Peyer's patch (tissue), 4 donors: ENCODE results near the gene FBLN1. TPM values are rescaled to one million over a fixed set of nuclear protein-coding genes. Genes with fewer than 3 reads are reported as not detected.

Experiments
- DNase-seq, 3 donors: peaks; one replicate each; pipeline ENCODE4 v3.0.0-alpha.2; 2017 to 2019
- H3K27ac ChIP-seq, 4 donors: fragments of 200-600 bp; sonication (generic); one replicate each; pipeline ENCODE4 v1.5.1; 2016 to 2019
- H3K27me3 ChIP-seq, 2 donors: fragments of 200-600 bp; sonication (generic); one replicate each; pipeline ENCODE4 v1.5.1; 2019
- H3K36me3 ChIP-seq, 3 donors: fragments of 200-600 bp; sonication (generic); one replicate each; pipeline ENCODE4 v1.5.1; 2016 to 2019
- H3K4me1 ChIP-seq, 4 donors: fragments of 200-600 bp; sonication (generic); one replicate each; pipeline ENCODE4 v1.5.1; 2016 to 2019
- H3K4me3 ChIP-seq, 4 donors: fragments of 200-600 bp; sonication (generic); 1 replicate in 3 of 4; 2 replicates in 1 of 4; pipeline ENCODE4 v1.5.1; 2016 to 2019; ENCODE audit warnings: mild to moderate bottlenecking in 1 of 4
- H3K9me3 ChIP-seq, 4 donors: fragments of 200-600 bp; sonication (generic); one replicate each; pipeline ENCODE4 v1.5.1; 2016 to 2019; ENCODE audit warnings: mild to moderate bottlenecking in 1 of 4
- POLR2A ChIP-seq, 2 donors: fragments of 450-650 bp; IDR thresholded peaks; one replicate each; pipeline ENCODE4 v1.5.1; 2017; ENCODE audit warnings: antibody characterized with exemption in 2 of 2, mild to moderate bottlenecking in 2 of 2, moderate library complexity in 2 of 2
- total RNA-seq, 4 donors: library from RNA; depleted of rRNA; stranded (reverse); fragments of >200 nt; gene quantifications; one replicate each; pipeline ENCODE4 v1.1.0, GENCODE V29; 2016
- TF ChIP-seq, protein P1 (sequence below), 6 experiments: fragments of 450-650 bp in 4 of 6; fragments of 200-600 bp in 2 of 6; sonication (generic) in 1 of 6; IDR thresholded peaks; one replicate each; pipeline ENCODE4 v1.5.1; 2017 to 2019; ENCODE audit warnings: antibody characterized with exemption in 6 of 6, mild to moderate bottlenecking in 3 of 6, moderate library complexity in 1 of 6

The FBLN1 gene
- total RNA-seq, 4 donors from 2014 or later = 29.8 to 162 (median 136) TPM

DNA sequence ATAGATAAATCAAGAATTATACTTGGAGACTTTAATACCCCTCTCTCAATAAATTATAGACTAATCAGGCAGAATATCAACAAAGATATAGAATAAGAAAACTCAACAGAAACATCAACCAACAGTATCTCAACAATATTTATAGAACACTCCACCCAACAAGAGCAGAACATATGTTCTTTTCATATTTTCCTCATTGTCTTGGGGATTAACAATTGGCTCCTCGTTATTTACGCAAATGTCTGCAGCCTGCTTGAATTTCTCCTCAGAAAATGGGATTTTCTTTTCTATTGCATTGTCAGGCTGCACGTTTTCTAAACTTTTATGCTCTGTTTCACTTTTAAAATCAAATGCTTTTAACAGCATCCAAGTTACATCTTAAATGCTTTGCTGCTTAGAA is 37.0 kb upstream of the FBLN1 start:
- H3K27ac ChIP-seq = no peak overlapping the region
- H3K4me1 ChIP-seq = no peaks in the 10 kb centered on the region
- H3K9me3 ChIP-seq = no peaks in the 10 kb centered on the region
- DNase-seq = no peak
- H3K36me3 ChIP-seq = no peaks in the 10 kb centered on the region
- no peaks in the 10 kb centered on the region for H3K27me3 ChIP-seq
- H3K4me3 ChIP-seq = no peak overlapping the region
- TF ChIP-seq, protein P1, sequence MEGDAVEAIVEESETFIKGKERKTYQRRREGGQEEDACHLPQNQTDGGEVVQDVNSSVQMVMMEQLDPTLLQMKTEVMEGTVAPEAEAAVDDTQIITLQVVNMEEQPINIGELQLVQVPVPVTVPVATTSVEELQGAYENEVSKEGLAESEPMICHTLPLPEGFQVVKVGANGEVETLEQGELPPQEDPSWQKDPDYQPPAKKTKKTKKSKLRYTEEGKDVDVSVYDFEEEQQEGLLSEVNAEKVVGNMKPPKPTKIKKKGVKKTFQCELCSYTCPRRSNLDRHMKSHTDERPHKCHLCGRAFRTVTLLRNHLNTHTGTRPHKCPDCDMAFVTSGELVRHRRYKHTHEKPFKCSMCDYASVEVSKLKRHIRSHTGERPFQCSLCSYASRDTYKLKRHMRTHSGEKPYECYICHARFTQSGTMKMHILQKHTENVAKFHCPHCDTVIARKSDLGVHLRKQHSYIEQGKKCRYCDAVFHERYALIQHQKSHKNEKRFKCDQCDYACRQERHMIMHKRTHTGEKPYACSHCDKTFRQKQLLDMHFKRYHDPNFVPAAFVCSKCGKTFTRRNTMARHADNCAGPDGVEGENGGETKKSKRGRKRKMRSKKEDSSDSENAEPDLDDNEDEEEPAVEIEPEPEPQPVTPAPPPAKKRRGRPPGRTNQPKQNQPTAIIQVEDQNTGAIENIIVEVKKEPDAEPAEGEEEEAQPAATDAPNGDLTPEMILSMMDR (IDR thresholded peaks at IDR 0.05) = no peak
- TF ChIP-seq POLR2A (IDR thresholded peaks at IDR 0.05) = no peak

DNA sequence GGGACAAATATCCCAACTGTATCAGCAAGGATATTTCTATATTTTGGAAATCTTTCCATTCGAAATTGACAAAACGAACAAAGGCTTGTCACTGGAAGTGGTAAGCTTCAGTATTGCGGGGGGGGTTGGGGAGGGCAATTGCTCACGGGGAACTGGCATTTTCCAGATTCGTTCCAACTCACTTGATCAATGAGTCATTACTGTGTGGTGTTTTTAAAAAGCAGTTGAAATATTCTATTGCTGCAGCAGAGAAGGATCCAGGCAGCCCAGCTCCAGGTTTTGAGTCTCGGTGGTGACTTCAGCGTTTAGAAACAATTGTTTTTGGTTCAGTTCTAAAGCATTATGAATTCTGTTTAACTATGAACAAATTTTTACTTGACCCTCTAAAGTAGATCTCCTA is 33.8 kb upstream of the FBLN1 start:
- Histone ChIP-seq H3K4me1 (no peaks in the 10 kb centered on the region), H3K27me3 (no peaks in the 10 kb centered on the region), H3K36me3 (no peaks in the 10 kb centered on the region), H3K9me3 (no peaks in the 10 kb centered on the region), H3K4me3 (no peak overlapping the region), H3K27ac (no peak overlapping the region)
- DNase-seq = no peak
- TF ChIP-seq POLR2A (IDR thresholded peaks at IDR 0.05) = no peak
- TF ChIP-seq, protein P1 (IDR thresholded peaks at IDR 0.05) = no peak

DNA sequence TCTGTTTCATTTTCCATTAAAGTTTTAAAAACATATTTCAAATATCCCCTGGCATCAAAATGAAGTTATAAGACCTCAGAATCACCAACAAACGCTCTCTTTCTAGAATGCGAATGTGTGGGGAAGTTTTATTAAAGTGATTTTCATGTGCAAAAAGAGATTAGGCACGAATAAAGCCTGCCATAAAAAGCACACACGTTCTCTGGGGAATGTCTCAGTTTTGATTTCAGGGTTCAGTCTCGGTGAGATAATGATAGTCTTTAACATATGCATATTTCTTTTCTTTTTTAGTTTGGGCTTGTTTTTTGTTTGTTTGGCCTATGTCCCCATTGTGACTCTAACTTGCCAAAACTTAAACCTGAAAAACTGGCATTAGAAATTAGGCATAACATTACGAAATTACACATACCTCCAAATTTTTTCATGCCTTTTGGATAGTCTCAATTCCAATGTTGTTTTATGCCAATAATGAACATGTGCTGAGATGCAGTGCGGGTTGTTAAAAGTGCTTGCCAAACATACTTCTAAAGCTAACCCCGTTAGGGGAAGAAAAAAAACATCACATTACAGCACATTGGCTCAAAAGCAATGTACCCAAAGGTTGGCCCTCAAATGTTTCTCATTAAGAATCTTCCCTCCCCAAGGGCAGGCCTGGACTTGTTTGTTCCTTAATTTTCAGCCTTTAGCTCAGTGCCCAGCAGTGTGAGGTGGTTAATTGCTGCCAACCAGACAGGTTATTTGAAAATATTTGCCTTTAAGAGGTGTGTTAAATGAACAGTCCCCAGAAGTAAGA is 33.2 kb upstream of the FBLN1 start:
- H3K27ac ChIP-seq = no peak overlapping the region
- TF ChIP-seq, protein P1 (IDR thresholded peaks at IDR 0.05) = no peak
- no peak for TF ChIP-seq POLR2A (IDR thresholded peaks at IDR 0.05)
- no peaks in the 10 kb centered on the region for H3K4me1 ChIP-seq

DNA sequence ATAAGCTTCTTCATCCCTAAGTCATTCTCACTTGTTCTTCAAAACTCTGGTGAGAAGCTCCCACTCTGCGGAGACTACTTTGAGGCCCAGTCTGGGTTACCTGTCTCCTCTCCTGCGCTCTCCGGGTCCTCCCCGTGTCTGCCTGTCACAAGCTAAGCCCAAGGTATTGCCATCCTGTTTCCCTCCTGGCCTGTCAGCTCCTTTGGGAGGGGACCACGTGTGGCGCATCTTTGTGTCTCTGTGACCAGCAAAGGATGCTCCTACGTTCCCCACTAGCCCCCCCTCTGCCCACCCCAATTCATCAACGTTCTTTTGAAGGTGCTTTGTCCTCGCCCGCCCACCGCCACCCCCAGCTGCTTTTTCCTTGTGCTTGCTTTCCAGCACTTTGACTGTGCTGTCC is 31.8 kb upstream of the FBLN1 start:
- Histone ChIP-seq H3K4me3 (no peak overlapping the region), H3K36me3 (no peaks in the 10 kb centered on the region), H3K27ac (no peak overlapping the region), H3K4me1 (no peaks in the 10 kb centered on the region), H3K9me3 (no peaks in the 10 kb centered on the region), H3K27me3 (no peaks in the 10 kb centered on the region)
- DNase-seq = no peak
- no peak for TF ChIP-seq POLR2A (IDR thresholded peaks at IDR 0.05)
- TF ChIP-seq, protein P1 (IDR thresholded peaks at IDR 0.05) = no peak

More for the DNA sequence above, 33.2 kb upstream of the FBLN1 start:
- Histone ChIP-seq H3K9me3 (no peaks in the 10 kb centered on the region), H3K36me3 (no peaks in the 10 kb centered on the region), H3K27me3 (no peaks in the 10 kb centered on the region), H3K4me3 (no peak overlapping the region)
- DNase-seq = no peak

DNA sequence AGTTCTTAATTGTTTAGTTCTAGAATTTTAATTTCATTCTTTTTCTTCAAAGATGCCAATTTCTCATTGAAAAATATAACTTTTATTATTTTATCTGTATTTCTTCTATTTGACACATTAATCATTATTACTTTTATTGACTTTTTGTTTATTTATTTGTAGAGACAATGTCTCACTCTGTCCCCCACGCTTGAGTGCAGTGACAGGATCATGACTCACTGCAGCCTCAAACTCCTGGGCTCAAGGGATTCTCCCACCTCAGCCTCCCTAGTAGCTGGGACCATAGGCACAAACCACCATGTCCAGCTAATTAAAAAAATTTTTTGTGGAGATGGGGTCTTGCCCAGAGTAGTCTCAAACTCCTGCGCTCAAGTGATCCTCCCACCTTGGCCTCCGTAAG is 30.3 kb upstream of the FBLN1 start:
- no peak for TF ChIP-seq POLR2A (IDR thresholded peaks at IDR 0.05)
- TF ChIP-seq, protein P1 (IDR thresholded peaks at IDR 0.05) = no peak
- H3K4me1 ChIP-seq = no peaks in the 10 kb centered on the region
- H3K27ac ChIP-seq = no peak overlapping the region
- H3K9me3 ChIP-seq = no peaks in the 10 kb centered on the region
- H3K27me3 ChIP-seq = no peaks in the 10 kb centered on the region
- DNase-seq = no peak
- H3K4me3 ChIP-seq = no peak overlapping the region
- no peaks in the 10 kb centered on the region for H3K36me3 ChIP-seq
